NCI-H446 (cell line): ENCODE data around the gene NBAS.
"Not testable (repeated sequence)": the region's sequence is repeated elsewhere in the genome, so short reads cannot be mapped to it uniquely, and the experiment has no call there.

Experiments used
- DNase-seq, 2 experiments: peaks; one replicate each; lab custom pipeline; 2025; lab: John Stamatoyannopoulos, UW

NBAS gene

GRCh38 chr2:15260835-15261234, 300.3 kb downstream of the NBAS start:
- DNase-seq = no peak

GRCh38 chr2:15260196-15260595, 300.9 kb downstream of the NBAS start:
- DNase-seq = no peak

- DNase-seq = no peak
Measured at GRCh38 chr2:15259356-15259756, 301.8 kb downstream of the NBAS start.

- not testable (repeated sequence) for DNase-seq
Measured at GRCh38 chr2:15258385-15258784, 302.7 kb downstream of the NBAS start.

GRCh38 chr2:15253835-15254286, 307.3 kb downstream of the NBAS start:
- no peak for DNase-seq

GRCh38 chr2:15253247-15253646, 307.9 kb downstream of the NBAS start:
- no peak for DNase-seq

GRCh38 chr2:15251753-15252152, 309.4 kb downstream of the NBAS start:
- no peak for DNase-seq

GRCh38 chr2:15250946-15251345, 310.2 kb downstream of the NBAS start:
- DNase-seq = not testable (repeated sequence)

GRCh38 chr2:15246870-15247269, 314.3 kb downstream of the NBAS start:
- DNase-seq = no peak

GRCh38 chr2:15243762-15244161, 317.4 kb downstream of the NBAS start:
- peak in 1 of 2 experiments; percentile 12 for DNase-seq

- DNase-seq = no peak
Measured at GRCh38 chr2:15242936-15243461, 318.1 kb downstream of the NBAS start.

GRCh38 chr2:15241929-15242328, 319.2 kb downstream of the NBAS start:
- no peak for DNase-seq

- no peak for DNase-seq
Measured at GRCh38 chr2:15241201-15241600, 319.9 kb downstream of the NBAS start.

- DNase-seq = no peak
Measured at GRCh38 chr2:15238028-15238427, 323.1 kb downstream of the NBAS start.

- no peak for DNase-seq
Measured at GRCh38 chr2:15230599-15231192, 330.4 kb downstream of the NBAS start.

- DNase-seq = no peak
Measured at GRCh38 chr2:15226661-15227060, 334.5 kb downstream of the NBAS start.

GRCh38 chr2:15225131-15225530, 336.0 kb downstream of the NBAS start:
- no peak for DNase-seq

- no peak for DNase-seq
Measured at GRCh38 chr2:15224641-15225040, 336.5 kb downstream of the NBAS start.

- no peak for DNase-seq
Measured at GRCh38 chr2:15223887-15224286, 337.2 kb downstream of the NBAS start.

- DNase-seq = no peak
Measured at GRCh38 chr2:15222856-15223255, 338.3 kb downstream of the NBAS start.

GRCh38 chr2:15220603-15221002, 340.5 kb downstream of the NBAS start:
- DNase-seq = no peak

GRCh38 chr2:15218423-15219086, 342.6 kb downstream of the NBAS start:
- DNase-seq = no peak

- DNase-seq = no peak
Measured at GRCh38 chr2:15212249-15212648, 348.9 kb downstream of the NBAS start.

GRCh38 chr2:15210542-15210941, 350.6 kb downstream of the NBAS start:
- DNase-seq = not testable (repeated sequence)
